Fibroblast of lung (primary cell): ENCODE data around the gene PLXNA2. TPM values are rescaled to one million over a fixed set of nuclear protein-coding genes. Genes with fewer than 3 reads are reported as not detected.

Experiments used
- DNase-seq, 2 donors: peaks; one replicate each; pipeline versions ENCODE4 v3.0.0 to v3.0.0-alpha.2; 2010; ENCODE audit warnings: low read depth in 2 of 2
- H2AFZ ChIP-seq: 2 replicates; pipeline ENCODE4 v1.5.1; 2012; ENCODE audit warnings: low read length, control low read depth, inconsistent platforms
- H3K27ac ChIP-seq: 2 replicates; pipeline ENCODE4 v1.5.1; 2011; ENCODE audit warnings: low read length, control low read depth; ENCODE audit not compliant: insufficient read depth
- H3K27me3 ChIP-seq: 2 replicates; pipeline ENCODE4 v1.5.1; 2011; ENCODE audit warnings: mild to moderate bottlenecking, low read length; ENCODE audit not compliant: control insufficient read depth, insufficient read depth
- H3K36me3 ChIP-seq: 2 replicates; pipeline ENCODE4 v1.5.1; 2011; ENCODE audit warnings: low read length; ENCODE audit not compliant: control insufficient read depth, insufficient read depth
- H3K4me1 ChIP-seq: 2 replicates; pipeline ENCODE4 v1.5.1; 2011; ENCODE audit warnings: low read length; ENCODE audit not compliant: control insufficient read depth, insufficient read depth; ENCODE audit errors: extremely low read depth
- H3K4me2 ChIP-seq: 2 replicates; pipeline ENCODE4 v1.5.1; 2011; ENCODE audit warnings: low read length, control low read depth; ENCODE audit not compliant: insufficient read depth; ENCODE audit errors: extremely low read depth
- H3K4me3 ChIP-seq, 4 experiments: fragments of 200-600 bp in 1 of 4; sonication (generic) in 1 of 4; replicated peaks in 1 of 4; 2 replicates each; pipeline ENCODE4 v1.5.1; 2011 to 2016; ENCODE audit warnings: low read length in 4 of 4, low read depth in 3 of 4, mild to moderate bottlenecking in 3 of 4, control low read depth in 2 of 4, inconsistent platforms in 1 of 4, mixed read lengths in 1 of 4; ENCODE audit not compliant: insufficient read depth in 1 of 4; ENCODE audit errors: control extremely low read depth in 1 of 4
- H3K79me2 ChIP-seq: 2 replicates; pipeline ENCODE4 v1.5.1; 2012; ENCODE audit warnings: mild to moderate bottlenecking, low read length, inconsistent platforms; ENCODE audit not compliant: control insufficient read depth, insufficient read depth
- H3K9ac ChIP-seq: 2 replicates; pipeline ENCODE4 v1.5.1; 2011; ENCODE audit warnings: mild to moderate bottlenecking, low read length, control low read depth; ENCODE audit not compliant: insufficient read depth
- H3K9me3 ChIP-seq: 2 replicates; pipeline ENCODE4 v1.5.1; 2012; ENCODE audit warnings: low read depth, low read length; ENCODE audit not compliant: control insufficient read depth, insufficient read depth
- H4K20me1 ChIP-seq: 2 replicates; pipeline ENCODE4 v1.5.1; 2011; ENCODE audit warnings: low read length; ENCODE audit not compliant: control insufficient read depth, insufficient read depth; ENCODE audit errors: extremely low read depth
- EZH2 ChIP-seq: IDR thresholded peaks from 2 replicates; pipeline ENCODE4 v1.5.1; 2012; ENCODE audit warnings: low read length, control low read depth, mild to moderate bottlenecking; ENCODE audit errors: missing control alignments
- polyA plus RNA-seq, 2 donors: library from polyadenylated mRNA; depleted of rRNA in 1 of 2; stranded (reverse) in 1 of 2; unstranded in 1 of 2; fragments of >200 nt; gene quantifications; 2 replicates each; pipeline ENCODE4 v1.2.1, GENCODE V29; 2011 to 2012; ENCODE audit warnings: missing spikeins in 1 of 2
- total RNA-seq: library from RNA; depleted of rRNA; stranded (reverse); fragments of >200 nt; gene quantifications from 2 replicates; pipeline ENCODE4 v1.2.1, GENCODE V29; 2014
- TF ChIP-seq, protein P1 (sequence below), 2 donors: IDR thresholded peaks in 1 of 2; conservative IDR thresholded peaks in 1 of 2; 1 replicate in 1 of 2; 2 replicates in 1 of 2; pipeline ENCODE4 v1.5.1; 2011 to 2012; ENCODE audit warnings: low read length in 2 of 2, control low read depth in 1 of 2, inconsistent platforms in 1 of 2, low read depth in 1 of 2, mild to moderate bottlenecking in 1 of 2

PLXNA2 gene
- total and polyA plus RNA-seq, 2 donors (not counting 1 experiment from before 2014, with no cell fraction given) = 0.43 to 2.0 TPM

DNA sequence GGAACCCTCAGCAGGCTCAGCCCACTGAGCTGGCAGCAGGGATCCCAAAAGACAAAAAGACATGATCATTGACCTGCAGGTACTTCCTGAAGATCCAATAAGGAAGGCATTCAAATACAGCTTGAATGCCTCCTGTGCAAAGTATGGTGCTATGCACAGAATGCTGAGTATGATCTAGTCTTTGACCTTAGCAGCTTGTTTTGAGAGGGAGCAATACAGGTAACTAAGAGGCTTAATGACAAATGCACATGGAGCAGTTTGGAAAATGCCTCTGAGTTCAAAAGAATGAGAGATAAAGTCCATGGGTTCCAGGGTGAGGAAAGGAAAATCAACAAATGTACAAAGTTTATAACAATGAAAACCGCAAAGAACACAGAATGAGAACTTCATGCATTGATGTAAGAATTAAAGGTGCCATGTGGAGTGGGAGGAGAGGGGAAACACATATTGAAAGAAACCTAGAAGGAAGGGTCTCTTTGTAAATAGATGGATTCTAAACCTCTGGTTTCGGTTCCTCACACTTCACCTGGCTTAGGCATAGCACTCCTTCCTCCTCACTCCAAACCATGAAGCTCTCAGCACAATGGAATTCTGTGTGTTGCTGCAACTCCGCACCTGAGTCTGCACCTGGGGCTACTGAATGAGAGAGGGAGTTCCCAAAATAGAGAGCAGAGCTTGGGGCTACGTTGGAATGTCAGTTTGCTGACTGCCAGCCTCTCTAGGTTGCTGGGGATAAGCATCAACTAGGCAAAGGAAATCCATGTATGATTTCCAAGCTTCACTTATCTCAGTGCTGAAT lies 77.6 kb downstream of the PLXNA2 start:
- peaks cover 4% of the 10 kb centered on the region for H3K4me1 ChIP-seq
- no peak overlapping the region for H3K27ac ChIP-seq
- no peak for DNase-seq
- no peak for TF ChIP-seq EZH2
- TF ChIP-seq, protein P1, sequence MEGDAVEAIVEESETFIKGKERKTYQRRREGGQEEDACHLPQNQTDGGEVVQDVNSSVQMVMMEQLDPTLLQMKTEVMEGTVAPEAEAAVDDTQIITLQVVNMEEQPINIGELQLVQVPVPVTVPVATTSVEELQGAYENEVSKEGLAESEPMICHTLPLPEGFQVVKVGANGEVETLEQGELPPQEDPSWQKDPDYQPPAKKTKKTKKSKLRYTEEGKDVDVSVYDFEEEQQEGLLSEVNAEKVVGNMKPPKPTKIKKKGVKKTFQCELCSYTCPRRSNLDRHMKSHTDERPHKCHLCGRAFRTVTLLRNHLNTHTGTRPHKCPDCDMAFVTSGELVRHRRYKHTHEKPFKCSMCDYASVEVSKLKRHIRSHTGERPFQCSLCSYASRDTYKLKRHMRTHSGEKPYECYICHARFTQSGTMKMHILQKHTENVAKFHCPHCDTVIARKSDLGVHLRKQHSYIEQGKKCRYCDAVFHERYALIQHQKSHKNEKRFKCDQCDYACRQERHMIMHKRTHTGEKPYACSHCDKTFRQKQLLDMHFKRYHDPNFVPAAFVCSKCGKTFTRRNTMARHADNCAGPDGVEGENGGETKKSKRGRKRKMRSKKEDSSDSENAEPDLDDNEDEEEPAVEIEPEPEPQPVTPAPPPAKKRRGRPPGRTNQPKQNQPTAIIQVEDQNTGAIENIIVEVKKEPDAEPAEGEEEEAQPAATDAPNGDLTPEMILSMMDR (conservative IDR thresholded peaks at IDR 0.05 in 1 of 2, IDR thresholded peaks at IDR 0.05 in 1 of 2; ENCODE audit: low read depth in 1 of 2, low read length in 2 of 2) = no peak
- H3K4me2 ChIP-seq = no peak overlapping the region
- H4K20me1 ChIP-seq = no peaks in the 10 kb centered on the region
- H3K36me3 ChIP-seq = no peaks in the 10 kb centered on the region
- no peaks in the 10 kb centered on the region for H3K79me2 ChIP-seq
- no peaks in the 10 kb centered on the region for H3K9me3 ChIP-seq
- H3K9ac ChIP-seq = no peak overlapping the region
- H3K27me3 ChIP-seq = no peaks in the 10 kb centered on the region
- no peak overlapping the region for H3K4me3 ChIP-seq
- H2AFZ ChIP-seq = no peak overlapping the region

- no peaks in the 10 kb centered on the region for H4K20me1 ChIP-seq
- peak in 1 of 2 donors; percentile 86 for DNase-seq
- H3K36me3 ChIP-seq = no peaks in the 10 kb centered on the region
- H3K27me3 ChIP-seq = no peaks in the 10 kb centered on the region
- H3K9ac ChIP-seq = no peak overlapping the region
- peaks cover 4% of the 10 kb centered on the region for H3K4me1 ChIP-seq
- H3K79me2 ChIP-seq = no peaks in the 10 kb centered on the region
- no peak overlapping the region for H3K4me3 ChIP-seq
- H2AFZ ChIP-seq = no peak overlapping the region
- H3K9me3 ChIP-seq = no peaks in the 10 kb centered on the region
- TF ChIP-seq, protein P1 (conservative IDR thresholded peaks at IDR 0.05 in 1 of 2, IDR thresholded peaks at IDR 0.05 in 1 of 2; ENCODE audit: low read depth in 1 of 2, low read length in 2 of 2) = no peak
- TF ChIP-seq EZH2 = no peak
- no peak overlapping the region for H3K4me2 ChIP-seq
- H3K27ac ChIP-seq = no peak overlapping the region
Observed at GRCh38 chr1:208165659-208166058, 78.5 kb downstream of the PLXNA2 start.

- Histone ChIP-seq H3K4me3 (no peak overlapping the region), H3K4me2 (no peak overlapping the region), H2AFZ (no peak overlapping the region), H3K9ac (no peak overlapping the region), H3K4me1 (peaks cover 4% of the 10 kb centered on the region), H3K36me3 (no peaks in the 10 kb centered on the region), H4K20me1 (no peaks in the 10 kb centered on the region), H3K79me2 (no peaks in the 10 kb centered on the region), H3K27me3 (no peaks in the 10 kb centered on the region), H3K9me3 (no peaks in the 10 kb centered on the region), H3K27ac (no peak overlapping the region)
- TF ChIP-seq, protein P1 (conservative IDR thresholded peaks at IDR 0.05 in 1 of 2, IDR thresholded peaks at IDR 0.05 in 1 of 2; ENCODE audit: low read depth in 1 of 2, low read length in 2 of 2) = no peak
- no peak for TF ChIP-seq EZH2
- no peak for DNase-seq
Observed at GRCh38 chr1:208164609-208165008, 79.6 kb downstream of the PLXNA2 start.
